Upper lobe of left lung (tissue), 4 donors: Measurements from ENCODE around the gene PPM1G.

Source experiments
- CTCF ChIP-seq, 6 experiments: fragments of 450-650 bp in 4 of 6; fragments of 200-600 bp in 2 of 6; sonication (generic) in 2 of 6; IDR thresholded peaks; one replicate each; pipeline ENCODE4 v1.5.1; 2016 to 2019; ENCODE audit warnings: antibody characterized with exemption in 6 of 6
- POLR2A ChIP-seq, 4 donors: fragments of 450-650 bp; IDR thresholded peaks; one replicate each; pipeline ENCODE4 v1.5.1; 2016 to 2017; ENCODE audit warnings: antibody characterized with exemption in 4 of 4, mild to moderate bottlenecking in 2 of 4

- no peak for TF ChIP-seq CTCF (IDR thresholded peaks at IDR 0.05)
- TF ChIP-seq POLR2A (IDR thresholded peaks at IDR 0.05) = no peak
Measured at GRCh38 chr2:27451095-27451494, 41.7 kb upstream of the PPM1G start.
